Gastrocnemius medialis (tissue), 4 donors: ENCODE measurements around the gene VAT1. TPM values are rescaled to one million over a fixed set of nuclear protein-coding genes. Genes with fewer than 3 reads are reported as not detected.

ENCODE experiments used
- ATAC-seq, 2 donors: fragments of 150-250 bp; one replicate each; pipeline ENCODE4 v1.9.1; 2016
- DNase-seq, 2 donors: peaks; one replicate each; pipeline ENCODE4 v3.0.0-alpha.2; 2019
- H3K27ac ChIP-seq, 4 donors: fragments of 200-600 bp; sonication (generic); 1 replicate in 1 of 4; 2 replicates in 3 of 4; pipeline ENCODE4 v1.5.1; 2016 to 2018; ENCODE audit warnings: mild to moderate bottlenecking in 2 of 4, moderate library complexity in 1 of 4
- H3K27me3 ChIP-seq, 3 donors: fragments of 200-600 bp; sonication (generic) in 2 of 3; 1 replicate in 1 of 3; 2 replicates in 2 of 3; pipeline versions ENCODE4 v1.5.1 to v1.6.0; 2016 to 2019; ENCODE audit warnings: mild to moderate bottlenecking in 1 of 3, moderate library complexity in 1 of 3
- H3K36me3 ChIP-seq, 2 donors: fragments of 200-600 bp; sonication (generic) in 1 of 2; one replicate each; pipeline ENCODE4 v1.5.1; 2017 to 2018
- H3K4me1 ChIP-seq, 2 donors: fragments of 200-600 bp; sonication (generic) in 1 of 2; one replicate each; pipeline ENCODE4 v1.5.1; 2016 to 2017; ENCODE audit warnings: mild to moderate bottlenecking in 2 of 2
- H3K4me3 ChIP-seq, 4 donors: fragments of 200-600 bp; sonication (generic) in 3 of 4; 1 replicate in 1 of 4; 2 replicates in 3 of 4; pipeline ENCODE4 v1.5.1; 2016 to 2019; ENCODE audit warnings: mild to moderate bottlenecking in 2 of 4
- H3K9me3 ChIP-seq, 3 donors: fragments of 200-600 bp; sonication (generic) in 2 of 3; 1 replicate in 1 of 3; 2 replicates in 2 of 3; pipeline ENCODE4 v1.5.1; 2016 to 2019
- POLR2A ChIP-seq, 2 donors: fragments of 450-650 bp; IDR thresholded peaks; one replicate each; pipeline ENCODE4 v1.6.1; 2017; ENCODE audit warnings: antibody characterized with exemption in 2 of 2, mild to moderate bottlenecking in 2 of 2, moderate library complexity in 2 of 2
- in situ Hi-C, 4 donors: fragments of 200-750 bp; cut with MboI; loops; one replicate each; pipeline versions ENCODE4 v1.15.0 to v1.8.0; 2017; ENCODE audit warnings: low sequenced_read_pairs in 4 of 4
- intact Hi-C: fragments of 100-400 bp; cut with DNase I; formaldehyde crosslinking; loops from one replicate; pipeline ENCODE4 v1.15.1; 2023; ENCODE audit warnings: low total_unique reads
- total RNA-seq, 4 donors: library from RNA; depleted of rRNA; stranded (reverse); fragments of >200 nt; gene quantifications; one replicate each; pipeline versions ENCODE4 v1.1.0 to v1.2.3, GENCODE V29; 2016
- TF ChIP-seq, protein P1 (sequence below), 5 experiments: fragments of 450-650 bp in 3 of 5; fragments of 200-600 bp in 2 of 5; sonication (generic) in 2 of 5; IDR thresholded peaks in 4 of 5; conservative IDR thresholded peaks in 1 of 5; 1 replicate in 4 of 5; 2 replicates in 1 of 5; pipeline ENCODE4 v1.5.1; 2016 to 2019; ENCODE audit warnings: antibody characterized with exemption in 5 of 5, mild to moderate bottlenecking in 3 of 5, moderate library complexity in 3 of 5

VAT1 gene
- total RNA-seq, 4 donors from 2014 or later, result 18.0 to 49.5 (median 35.8) TPM

DNA sequence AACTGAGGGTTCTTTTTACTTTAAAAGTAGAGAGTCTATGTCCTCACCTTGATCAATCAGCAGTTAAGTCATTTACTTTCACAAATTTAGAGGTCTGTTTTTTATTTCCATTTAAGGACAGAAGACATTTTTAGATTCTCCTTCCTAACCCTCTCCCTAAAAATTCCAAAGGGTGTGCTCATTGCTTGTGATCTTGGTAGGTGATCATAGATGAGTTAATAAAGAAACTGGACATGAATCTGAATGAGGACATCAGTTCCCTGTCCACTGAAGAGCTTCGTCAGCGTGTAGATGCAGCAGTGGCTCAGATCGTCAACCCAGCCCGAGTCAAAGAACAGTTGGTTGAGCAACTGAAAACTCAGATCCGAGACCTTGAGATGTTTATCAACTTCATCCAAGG, 33.0 kb downstream of the VAT1 start:
- Histone ChIP-seq H3K9me3 (no peaks in the 10 kb centered on the region), H3K4me1 (no peaks in the 10 kb centered on the region), H3K4me3 (no peak overlapping the region), H3K27me3 (no peaks in the 10 kb centered on the region), H3K36me3 (peaks cover 0 to 85% of the 10 kb centered on the region in 2 donors), H3K27ac (no peak overlapping the region)
- in situ Hi-C loops (no loop called here), intact Hi-C loops (loop anchor here (10.0 kb wide), 1 partner anchor 786 kb away; the partner anchor contains the start of gene DUSP3)
- ATAC-seq (no peak), DNase-seq (no peak)
- TF ChIP-seq, protein P1, sequence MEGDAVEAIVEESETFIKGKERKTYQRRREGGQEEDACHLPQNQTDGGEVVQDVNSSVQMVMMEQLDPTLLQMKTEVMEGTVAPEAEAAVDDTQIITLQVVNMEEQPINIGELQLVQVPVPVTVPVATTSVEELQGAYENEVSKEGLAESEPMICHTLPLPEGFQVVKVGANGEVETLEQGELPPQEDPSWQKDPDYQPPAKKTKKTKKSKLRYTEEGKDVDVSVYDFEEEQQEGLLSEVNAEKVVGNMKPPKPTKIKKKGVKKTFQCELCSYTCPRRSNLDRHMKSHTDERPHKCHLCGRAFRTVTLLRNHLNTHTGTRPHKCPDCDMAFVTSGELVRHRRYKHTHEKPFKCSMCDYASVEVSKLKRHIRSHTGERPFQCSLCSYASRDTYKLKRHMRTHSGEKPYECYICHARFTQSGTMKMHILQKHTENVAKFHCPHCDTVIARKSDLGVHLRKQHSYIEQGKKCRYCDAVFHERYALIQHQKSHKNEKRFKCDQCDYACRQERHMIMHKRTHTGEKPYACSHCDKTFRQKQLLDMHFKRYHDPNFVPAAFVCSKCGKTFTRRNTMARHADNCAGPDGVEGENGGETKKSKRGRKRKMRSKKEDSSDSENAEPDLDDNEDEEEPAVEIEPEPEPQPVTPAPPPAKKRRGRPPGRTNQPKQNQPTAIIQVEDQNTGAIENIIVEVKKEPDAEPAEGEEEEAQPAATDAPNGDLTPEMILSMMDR (IDR thresholded peaks at IDR 0.05 in 4 of 5, conservative IDR thresholded peaks at IDR 0.05 in 1 of 5), result no peak
- no peak for TF ChIP-seq POLR2A (IDR thresholded peaks at IDR 0.05)

DNA sequence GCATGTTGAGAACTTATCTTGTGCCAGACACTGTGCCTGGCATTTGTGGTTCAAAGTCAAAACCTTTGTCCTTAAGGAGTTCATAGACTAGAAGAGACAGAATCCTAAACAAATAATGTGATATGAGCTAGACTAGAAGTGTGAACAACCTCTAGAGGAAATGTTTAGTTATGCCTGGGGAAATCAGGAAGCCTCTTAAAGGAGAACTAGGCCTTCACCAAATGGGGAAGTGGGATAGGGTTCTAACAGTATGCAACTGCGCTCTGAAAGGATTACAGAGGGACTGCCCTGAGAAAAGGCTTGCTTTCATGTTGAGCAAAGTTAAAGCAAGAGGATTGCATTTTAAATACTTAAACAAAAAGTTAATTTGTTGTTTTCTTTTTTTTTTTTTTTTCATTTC, 37.0 kb downstream of the VAT1 start:
- Histone ChIP-seq H3K9me3 (no peaks in the 10 kb centered on the region), H3K36me3 (peaks cover 0 to 52% of the 10 kb centered on the region in 2 donors), H3K4me3 (no peak overlapping the region), H3K27me3 (no peaks in the 10 kb centered on the region), H3K4me1 (peaks cover 7 to 11% of the 10 kb centered on the region in 2 donors), H3K27ac (no peak overlapping the region)
- no peak for DNase-seq
- no peak for TF ChIP-seq POLR2A (IDR thresholded peaks at IDR 0.05)
- TF ChIP-seq, protein P1 (IDR thresholded peaks at IDR 0.05 in 4 of 5, conservative IDR thresholded peaks at IDR 0.05 in 1 of 5), result no peak
- intact Hi-C loops (loop anchor here (10.0 kb wide), 1 partner anchor 790 kb away; the partner anchor contains the start of gene DUSP3), in situ Hi-C loops (no loop called here)
- ATAC-seq, result no peak

DNA sequence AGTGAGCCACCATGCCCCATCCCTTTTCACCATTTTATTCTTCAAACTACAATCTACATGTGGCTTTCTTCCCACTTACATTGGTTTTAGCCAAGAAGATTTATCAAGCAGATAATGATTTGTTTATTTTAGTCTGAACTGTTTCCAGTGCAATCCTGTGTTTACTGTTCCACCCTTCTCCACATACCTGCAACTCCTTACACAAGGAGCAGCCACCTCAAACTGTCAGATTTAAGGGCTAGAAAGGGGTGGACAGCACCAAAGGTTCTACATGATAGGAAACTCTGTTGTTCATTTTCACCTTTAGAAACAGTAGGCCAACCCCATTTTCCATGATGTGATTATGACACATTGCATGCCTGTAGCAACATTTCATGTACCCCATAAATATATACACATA, 39.9 kb downstream of the VAT1 start:
- no peak overlapping the region for H3K4me3 ChIP-seq
- no peaks in the 10 kb centered on the region for H3K9me3 ChIP-seq
- peaks cover 7 to 23% of the 10 kb centered on the region in 2 donors for H3K4me1 ChIP-seq
- no peaks in the 10 kb centered on the region for H3K27me3 ChIP-seq
- in situ Hi-C loops, result no loop called here
- no peak for ATAC-seq
- intact Hi-C loops, result loop anchor here (10.0 kb wide), 1 partner anchor 793 kb away; the partner anchor contains the start of gene DUSP3
- TF ChIP-seq, protein P1 (IDR thresholded peaks at IDR 0.05 in 4 of 5, conservative IDR thresholded peaks at IDR 0.05 in 1 of 5), result no peak
- TF ChIP-seq POLR2A (IDR thresholded peaks at IDR 0.05), result no peak
- no peak overlapping the region for H3K27ac ChIP-seq
- peaks cover 0 to 22% of the 10 kb centered on the region in 2 donors for H3K36me3 ChIP-seq
- DNase-seq, result no peak

DNA sequence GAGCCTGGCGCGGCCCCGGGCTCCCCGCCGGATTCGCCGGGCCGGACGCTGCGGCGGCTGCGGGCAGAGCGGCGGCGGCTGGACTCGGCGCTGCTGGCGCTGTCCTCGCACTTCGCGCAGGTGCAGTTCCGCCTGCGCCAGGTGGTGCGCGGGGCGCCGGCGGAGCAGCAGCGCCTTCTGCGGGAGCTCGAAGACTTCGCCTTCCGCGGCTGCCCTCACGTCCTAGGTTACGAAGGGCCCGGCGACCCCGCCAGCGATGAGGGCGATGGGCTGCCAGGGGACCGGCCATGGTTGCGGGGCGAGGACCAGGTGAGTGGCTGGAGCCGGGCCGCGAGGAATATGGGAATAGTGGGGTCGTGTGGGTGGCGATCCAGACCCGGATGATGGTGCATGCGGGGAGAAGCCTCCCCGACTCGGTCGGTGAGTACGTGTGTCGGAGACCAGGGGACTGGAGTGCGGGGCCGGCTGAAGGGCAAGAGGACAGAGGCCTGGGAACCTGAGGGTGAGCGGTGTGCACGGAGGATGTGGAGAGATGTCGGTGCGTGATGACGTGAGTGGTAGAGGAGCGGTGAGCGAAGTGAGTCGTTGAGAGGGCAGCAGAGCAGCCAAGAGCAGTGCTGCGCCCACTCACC, 41.3 kb downstream of the VAT1 start:
- Histone ChIP-seq H3K27me3 (no peaks in the 10 kb centered on the region), H3K27ac (peak overlapping the region; percentile 96 to 98 (median 98)), H3K4me3 (peak overlapping the region; percentile 78 to 91 (median 86)), H3K9me3 (no peaks in the 10 kb centered on the region), H3K36me3 (peaks cover 0 to 9% of the 10 kb centered on the region in 2 donors), H3K4me1 (peaks cover 11 to 23% of the 10 kb centered on the region in 2 donors)
- peak; percentile 39 to 41 for ATAC-seq
- in situ Hi-C loops, result no loop called here
- intact Hi-C loops, result loop anchor here (1.0 to 10.0 kb wide), 3 partner anchors 17 to 794 kb away; partner anchors contain the start of genes AARSD1, DUSP3 and RPL27
- peak; percentile 9 to 34 for DNase-seq
- peak in 1 of 2 donors; percentile 27 for TF ChIP-seq POLR2A (IDR thresholded peaks at IDR 0.05)
- TF ChIP-seq, protein P1 (IDR thresholded peaks at IDR 0.05 in 4 of 5, conservative IDR thresholded peaks at IDR 0.05 in 1 of 5), result peak in 4 of 5 experiments; percentile 13 to 33 (median 26)
